Activated CD8-positive, alpha-beta memory T cell treated with anti-CD3 and anti-CD28 coated beads, Interleukin-2, amount 50 U/mL, for 1 hour (primary cell): ENCODE data around the gene RBM39.
"Not testable (repeated sequence)": the region's sequence is repeated elsewhere in the genome, so short reads cannot be mapped to it uniquely, and the experiment has no call there.

ENCODE experiments used
- DNase-seq: peaks from one replicate; pipeline ENCODE4 v3.0.0-alpha.2; 2020; ENCODE audit errors: extremely low read depth

The RBM39 gene

GRCh38 chr20:35726842-35727711 lies 15.0 kb downstream of the RBM39 start:
- no peak for DNase-seq

- no peak for DNase-seq
These were observed 17.5 kb downstream of the RBM39 start for GRCh38 chr20:35724321-35725230.

- not testable (repeated sequence) for DNase-seq
These were observed 18.3 kb downstream of the RBM39 start for GRCh38 chr20:35723652-35724320.

- DNase-seq: not testable (repeated sequence)
These were observed 18.8 kb downstream of the RBM39 start for GRCh38 chr20:35723275-35723639.

- no peak for DNase-seq
These were observed 20.4 kb downstream of the RBM39 start for GRCh38 chr20:35721621-35722020.

GRCh38 chr20:35721219-35721618 lies 20.8 kb downstream of the RBM39 start:
- DNase-seq: no peak

GRCh38 chr20:35720165-35721123 lies 21.6 kb downstream of the RBM39 start:
- no peak for DNase-seq

GRCh38 chr20:35719717-35720116 lies 22.3 kb downstream of the RBM39 start:
- DNase-seq: no peak

- no peak for DNase-seq
These were observed 23.0 kb downstream of the RBM39 start for GRCh38 chr20:35718972-35719635.

- DNase-seq: not testable (repeated sequence)
These were observed 23.7 kb downstream of the RBM39 start for GRCh38 chr20:35718321-35718720.

- DNase-seq: no peak
These were observed 25.7 kb downstream of the RBM39 start for GRCh38 chr20:35716330-35716729.

- DNase-seq: no peak
These were observed 26.4 kb downstream of the RBM39 start for GRCh38 chr20:35715652-35716051.

- DNase-seq: no peak
These were observed 27.9 kb downstream of the RBM39 start for GRCh38 chr20:35714127-35714526.

- DNase-seq: not testable (repeated sequence)
These were observed 28.9 kb downstream of the RBM39 start for GRCh38 chr20:35713120-35713519.

GRCh38 chr20:35711588-35712209 lies 30.4 kb downstream of the RBM39 start:
- DNase-seq: no peak

- no peak for DNase-seq
These were observed 31.0 kb downstream of the RBM39 start for GRCh38 chr20:35710884-35711587.

- no peak for DNase-seq
These were observed 32.0 kb downstream of the RBM39 start for GRCh38 chr20:35710039-35710438.

- no peak for DNase-seq
These were observed 32.8 kb downstream of the RBM39 start for GRCh38 chr20:35709259-35709658.

GRCh38 chr20:35708502-35708901 lies 33.6 kb downstream of the RBM39 start:
- no peak for DNase-seq
